Tibial artery (tissue), 4 donors: ENCODE data around the gene NUP133.
A peak's percentile ranks its signal among the peaks of the same experiment; 100 is the strongest.

Experiments
- DNase-seq, 2 donors: peaks; one replicate each; pipeline ENCODE4 v3.0.0-alpha.2; 2019
- H3K27ac ChIP-seq, 2 donors: fragments of 200-600 bp; sonication (generic) in 1 of 2; 1 replicate in 1 of 2; 2 replicates in 1 of 2; pipeline ENCODE4 v1.5.1; 2018 to 2019; ENCODE audit warnings: mild to moderate bottlenecking in 1 of 2
- H3K27me3 ChIP-seq, 2 donors: fragments of 200-600 bp; sonication (generic) in 1 of 2; one replicate each; pipeline versions ENCODE4 v1.5.1 to v1.6.0; 2016 to 2019
- H3K36me3 ChIP-seq, 3 donors: fragments of 200-600 bp; sonication (generic) in 2 of 3; one replicate each; pipeline ENCODE4 v1.5.1; 2016 to 2019; ENCODE audit warnings: mild to moderate bottlenecking in 2 of 3
- H3K4me1 ChIP-seq, 4 donors: fragments of 200-600 bp; sonication (generic) in 2 of 4; 1 replicate in 3 of 4; 2 replicates in 1 of 4; pipeline ENCODE4 v1.5.1; 2016 to 2019
- H3K4me3 ChIP-seq, 2 donors: fragments of 200-600 bp; sonication (generic) in 1 of 2; 1 replicate in 1 of 2; 2 replicates in 1 of 2; pipeline ENCODE4 v1.5.1; 2018 to 2019; ENCODE audit warnings: mild to moderate bottlenecking in 2 of 2
- H3K9me3 ChIP-seq, 3 donors: fragments of 200-600 bp; sonication (generic) in 1 of 3; one replicate each; pipeline ENCODE4 v1.5.1; 2016 to 2019
- CTCF ChIP-seq, 2 experiments: fragments of 200-600 bp in 1 of 2; fragments of 450-650 bp in 1 of 2; IDR thresholded peaks; one replicate each; pipeline ENCODE4 v1.5.1; 2017 to 2019; ENCODE audit warnings: antibody characterized with exemption in 2 of 2, mild to moderate bottlenecking in 1 of 2, moderate library complexity in 1 of 2
- intact Hi-C: fragments of 100-400 bp; cut with DNase I; formaldehyde crosslinking; loops from one replicate; pipeline ENCODE4 v1.15.0; 2023; ENCODE audit warnings: low total_unique reads

The NUP133 gene

GRCh38 chr1:229552732-229553131, 44.6 kb upstream of the NUP133 start:
- DNase-seq = no peak
- H3K4me3 ChIP-seq = no peak overlapping the region
- no peaks in the 10 kb centered on the region for H3K9me3 ChIP-seq
- H3K27ac ChIP-seq = peak overlapping the region in 1 of 2 donors; percentile 91
- H3K4me1 ChIP-seq = peaks cover 0 to 83% (median 26%) of the 10 kb centered on the region in 4 donors
- intact Hi-C loops = no loop called here
- no peaks in the 10 kb centered on the region for H3K27me3 ChIP-seq
- TF ChIP-seq CTCF (IDR thresholded peaks at IDR 0.05) = no peak
- peaks cover under 1 to 15% (median 13%) of the 10 kb centered on the region in 3 donors for H3K36me3 ChIP-seq

- TF ChIP-seq CTCF (IDR thresholded peaks at IDR 0.05) = no peak
- peak overlapping the region; percentile 31 to 91 for H3K27ac ChIP-seq
- H3K4me3 ChIP-seq = no peak overlapping the region
- no peaks in the 10 kb centered on the region for H3K9me3 ChIP-seq
- H3K4me1 ChIP-seq = peaks cover 0 to 70% (median 16%) of the 10 kb centered on the region in 4 donors
- intact Hi-C loops = no loop called here
- no peak for DNase-seq
- H3K27me3 ChIP-seq = no peaks in the 10 kb centered on the region
- peaks cover 17 to 32% (median 29%) of the 10 kb centered on the region in 3 donors for H3K36me3 ChIP-seq
Measured at GRCh38 chr1:229550812-229551567, 42.8 kb upstream of the NUP133 start.

- Histone ChIP-seq H3K4me3 (no peak overlapping the region), H3K36me3 (peaks cover 41 to 64% (median 53%) of the 10 kb centered on the region in 3 donors)
- intact Hi-C loops = no loop called here
Measured at GRCh38 chr1:229547542-229547941, 39.4 kb upstream of the NUP133 start.

GRCh38 chr1:229544587-229544986, 36.4 kb upstream of the NUP133 start:
- intact Hi-C loops = no loop called here
- H3K27ac ChIP-seq = no peak overlapping the region
- H3K36me3 ChIP-seq = peaks cover 60 to 93% (median 79%) of the 10 kb centered on the region in 3 donors
- DNase-seq = no peak
- H3K4me1 ChIP-seq = peaks cover 0 to 10% (median 0%) of the 10 kb centered on the region in 4 donors
- TF ChIP-seq CTCF (IDR thresholded peaks at IDR 0.05) = no peak
- no peaks in the 10 kb centered on the region for H3K9me3 ChIP-seq
- H3K4me3 ChIP-seq = no peak overlapping the region
- no peaks in the 10 kb centered on the region for H3K27me3 ChIP-seq

More at GRCh38 chr1:229547542-229547941, 39.4 kb upstream of the NUP133 start:
- Histone ChIP-seq H3K27ac (no peak overlapping the region), H3K9me3 (no peaks in the 10 kb centered on the region), H3K4me1 (peaks cover 0 to 40% (median 5%) of the 10 kb centered on the region in 4 donors), H3K27me3 (no peaks in the 10 kb centered on the region)
- no peak for TF ChIP-seq CTCF (IDR thresholded peaks at IDR 0.05)
- no peak for DNase-seq

- Histone ChIP-seq H3K9me3 (no peaks in the 10 kb centered on the region), H3K27ac (no peak overlapping the region), H3K4me1 (no peaks in the 10 kb centered on the region), H3K36me3 (peaks cover 77 to 97% (median 89%) of the 10 kb centered on the region in 3 donors), H3K4me3 (no peak overlapping the region), H3K27me3 (no peaks in the 10 kb centered on the region)
- no peak for DNase-seq
- no peak for TF ChIP-seq CTCF (IDR thresholded peaks at IDR 0.05)
- intact Hi-C loops = no loop called here
Measured at GRCh38 chr1:229539863-229540506, 31.8 kb upstream of the NUP133 start.
